NCI-H774 (cell line): Measurements from ENCODE around the gene CACNA1I.

Source experiments
- DNase-seq: peaks from one replicate; lab custom pipeline; 2025; lab: John Stamatoyannopoulos, UW

The CACNA1I gene

DNA sequence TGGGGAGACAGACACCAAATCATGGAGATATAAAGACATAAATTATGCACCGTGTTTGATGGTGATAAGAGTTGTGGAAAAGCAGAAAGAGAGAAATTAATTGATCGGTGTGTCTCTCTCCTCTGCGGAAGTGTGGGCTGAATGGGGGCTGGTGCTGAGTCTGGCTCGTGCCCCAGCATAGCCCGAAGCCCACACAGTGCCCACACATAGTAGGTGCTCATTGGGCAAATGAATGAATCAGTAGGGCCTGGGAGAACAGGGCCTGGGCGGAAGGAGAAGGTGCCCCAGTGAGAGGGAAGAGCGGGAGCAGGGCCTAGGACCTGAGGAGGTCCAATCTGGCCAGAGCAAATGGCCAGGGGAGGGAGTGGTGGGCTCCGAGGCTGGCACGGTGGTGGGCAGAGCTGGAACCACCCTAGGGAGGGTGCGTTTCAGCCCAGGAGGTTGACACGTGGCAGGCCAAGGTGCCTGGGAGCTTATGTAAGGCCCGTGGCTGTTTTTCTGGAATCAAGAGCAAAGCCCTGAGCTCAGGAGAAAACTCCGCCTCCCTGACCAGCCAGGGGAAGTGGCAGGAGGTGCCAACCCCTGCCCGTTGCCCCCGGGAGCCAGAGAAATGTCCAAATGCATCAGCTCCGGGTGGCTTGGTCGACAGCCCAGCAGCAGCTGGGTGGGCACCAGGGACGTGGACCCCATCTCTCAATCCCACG lies 2.1 kb upstream of the CACNA1I start:
- no peak for DNase-seq

DNA sequence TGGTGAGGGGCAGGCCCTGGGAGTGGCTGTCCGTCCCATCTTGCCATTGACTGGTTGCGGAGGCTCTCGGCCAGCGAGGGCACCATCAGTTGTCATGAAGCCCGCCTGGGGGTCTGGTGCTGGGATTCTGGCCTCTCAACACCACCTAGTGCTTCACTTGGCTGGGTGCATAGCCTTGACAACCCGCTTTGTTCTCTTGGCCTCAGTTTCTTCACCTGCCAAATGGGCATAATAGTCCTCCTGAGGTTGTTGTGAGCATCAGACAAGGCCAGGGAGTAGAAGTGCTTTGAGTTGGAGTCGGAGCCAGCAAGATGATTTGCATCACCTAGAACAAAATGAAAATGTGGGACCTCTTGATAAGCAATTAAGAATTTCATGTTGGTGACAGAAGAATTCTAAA lies 1.5 kb upstream of the CACNA1I start:
- no peak for DNase-seq

DNA sequence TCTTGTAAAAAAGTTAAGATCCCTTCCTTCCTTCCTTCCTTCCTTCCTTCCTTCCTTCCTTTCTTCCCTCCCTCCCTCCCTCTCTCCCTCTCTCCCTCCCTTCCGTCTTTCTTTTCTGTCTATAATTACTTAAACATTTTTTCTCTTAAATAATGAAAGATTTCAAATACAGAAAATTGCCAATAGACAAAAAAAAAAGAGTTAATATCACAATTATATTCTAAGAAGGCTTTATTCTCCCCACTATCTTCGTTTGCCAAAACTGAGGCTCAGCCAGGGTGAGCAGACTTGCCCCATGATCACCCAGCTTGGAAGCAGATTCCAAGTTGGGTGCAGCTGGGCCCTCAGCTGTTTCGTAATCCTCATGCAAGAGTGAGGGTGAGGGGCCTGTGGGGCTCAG lies 327 bp upstream of the CACNA1I start:
- DNase-seq = no peak

DNA sequence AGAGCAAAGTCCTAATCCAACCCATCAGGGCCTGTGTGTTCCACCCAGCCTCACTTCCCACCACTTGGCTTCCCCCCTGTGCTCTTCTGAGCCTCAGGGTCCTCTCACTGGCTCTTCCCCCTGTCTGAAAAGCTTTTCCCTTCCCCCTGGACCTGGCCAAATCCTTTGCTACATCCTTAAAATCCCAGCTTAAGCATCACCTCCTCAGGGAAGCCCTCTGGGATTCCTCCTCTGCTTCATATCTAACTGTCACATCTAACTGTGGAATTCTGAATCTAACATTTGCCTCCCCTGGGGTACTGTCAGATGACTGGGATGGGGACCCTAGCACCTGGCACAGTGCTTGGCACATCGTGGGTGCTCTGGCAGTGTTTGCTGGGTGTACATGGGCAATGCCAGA lies 985 bp downstream of the CACNA1I start:
- no peak for DNase-seq

DNA sequence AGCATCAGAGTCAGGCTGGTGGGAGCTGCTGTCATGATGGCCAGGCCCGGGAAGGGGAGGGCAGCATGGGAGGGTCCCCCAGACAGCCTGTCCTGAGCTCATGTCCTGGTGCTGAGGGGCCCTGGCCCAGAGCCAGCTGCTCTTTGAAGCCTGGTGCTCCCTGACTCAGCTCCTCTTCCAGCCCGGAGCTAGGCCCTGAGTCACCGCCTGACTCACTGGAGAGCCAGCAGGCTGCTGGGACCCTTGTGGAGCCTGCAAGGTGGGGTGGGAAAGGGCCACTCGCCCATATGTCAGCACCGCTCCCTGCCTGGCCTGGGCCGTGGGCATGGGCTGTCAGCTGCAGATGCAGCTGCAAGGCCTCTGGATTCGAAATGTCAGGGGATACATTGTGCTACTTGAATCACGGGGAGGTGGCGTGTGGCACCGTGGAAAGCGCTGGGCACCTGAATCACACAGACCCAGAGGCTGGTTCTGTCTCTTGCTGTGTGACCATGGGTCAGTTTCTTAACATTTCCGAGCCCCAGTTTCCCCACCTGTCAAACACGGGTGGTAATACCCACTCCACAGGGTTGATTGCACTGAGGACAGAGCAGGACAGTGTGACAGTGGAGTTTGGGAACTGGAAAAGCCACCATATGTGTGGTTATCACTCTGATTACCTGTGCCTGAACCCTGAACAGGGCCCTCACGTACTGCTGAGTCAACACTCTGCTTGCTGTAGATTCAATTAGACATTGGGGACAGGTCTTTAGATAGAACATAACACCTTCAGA lies 4.4 kb downstream of the CACNA1I start:
- DNase-seq = no peak

DNA sequence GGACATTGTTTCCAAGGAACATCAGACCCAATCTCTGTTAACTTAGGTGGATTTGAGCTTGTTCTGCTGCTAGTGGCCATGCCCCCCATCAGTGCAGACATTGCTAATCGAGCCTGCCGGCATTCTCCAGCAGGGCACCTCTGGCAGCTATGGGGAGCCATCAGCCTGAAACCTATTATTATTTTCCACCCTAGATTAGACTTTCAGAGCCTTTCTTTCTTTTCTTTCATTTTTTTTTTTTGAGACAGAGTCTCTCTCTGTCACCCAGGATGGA lies 4.9 kb downstream of the CACNA1I start:
- DNase-seq = no peak

DNA sequence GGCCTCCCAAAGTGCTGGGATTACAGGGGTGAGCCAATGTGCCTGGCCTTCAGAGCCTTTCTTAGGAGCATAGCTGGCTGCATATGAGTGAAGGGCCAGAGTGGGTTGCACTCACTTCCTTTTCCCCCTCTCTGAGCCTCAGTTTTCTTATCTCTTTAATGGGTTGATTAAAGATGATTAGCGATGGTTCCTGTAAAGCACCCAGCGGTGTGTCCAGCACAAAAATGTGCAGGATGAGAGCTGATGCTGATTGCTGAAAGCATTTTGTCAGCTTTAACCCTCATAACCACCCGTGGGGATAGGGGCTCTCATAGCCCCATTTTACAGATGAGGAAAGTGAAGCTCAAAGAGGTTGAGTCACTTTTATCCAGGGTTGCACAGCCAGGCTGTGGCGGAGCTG lies 5.5 kb downstream of the CACNA1I start:
- no peak for DNase-seq

DNA sequence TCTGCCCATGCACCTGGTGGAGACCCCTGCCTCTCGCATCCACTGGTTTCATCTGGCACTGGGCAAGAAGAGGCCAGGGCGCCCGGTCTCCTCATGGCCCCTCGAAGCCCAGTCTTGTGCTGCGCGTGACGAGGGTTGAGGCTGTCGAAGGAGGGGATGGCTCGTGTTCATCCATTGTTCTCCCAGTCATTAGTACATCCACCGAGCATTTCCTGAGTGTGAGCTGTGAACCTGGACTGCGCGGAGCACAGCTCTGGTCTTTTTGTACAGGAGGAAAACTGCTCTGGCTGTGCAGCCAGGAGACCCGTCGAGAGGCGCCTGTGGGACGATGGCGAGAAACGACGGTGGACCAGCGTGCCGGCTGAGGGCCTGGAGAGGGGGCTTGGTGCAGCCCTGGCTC lies 6.8 kb downstream of the CACNA1I start:
- DNase-seq = no peak

DNA sequence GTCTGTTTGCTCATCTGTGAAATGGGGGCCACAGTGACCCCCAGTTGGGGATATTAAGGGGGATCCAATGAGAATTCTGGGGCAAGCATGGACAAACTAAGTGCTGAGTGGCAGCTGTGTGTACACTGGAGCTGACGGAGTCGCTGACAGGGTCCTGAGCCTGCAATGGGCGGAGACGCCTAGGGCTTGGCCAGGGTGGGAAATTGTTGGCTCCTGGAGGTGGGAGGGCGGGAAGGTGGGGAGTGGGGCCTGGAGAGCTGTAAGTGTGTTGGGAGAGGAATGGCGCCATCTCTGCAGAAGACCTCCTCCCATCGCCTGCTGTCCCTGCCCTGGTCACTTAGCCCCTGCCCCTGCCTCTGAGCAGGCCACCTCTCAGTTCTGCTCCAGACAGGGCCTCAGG lies 7.3 kb downstream of the CACNA1I start:
- no peak for DNase-seq

DNA sequence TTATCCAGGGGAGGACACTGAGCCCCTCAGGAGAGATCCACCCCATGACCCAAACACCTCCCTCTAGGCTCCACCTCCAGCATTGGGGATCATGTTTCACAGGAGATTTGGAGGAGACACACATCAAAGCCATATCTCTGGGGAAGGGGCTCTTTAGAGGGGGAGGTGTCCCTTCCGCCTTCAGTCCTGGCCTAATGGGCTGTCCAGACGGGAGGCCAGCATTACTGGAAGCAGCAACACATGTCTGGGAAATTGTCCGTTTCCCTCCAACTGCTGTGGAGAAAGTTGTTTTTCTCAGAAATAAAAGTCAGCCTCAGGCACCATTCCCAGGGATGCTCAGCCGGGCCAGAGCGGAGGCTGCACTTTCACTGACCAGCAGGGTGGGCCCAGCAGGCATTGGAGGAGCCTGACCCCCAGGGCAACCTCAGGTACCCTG lies 9.5 kb downstream of the CACNA1I start:
- DNase-seq = no peak

DNA sequence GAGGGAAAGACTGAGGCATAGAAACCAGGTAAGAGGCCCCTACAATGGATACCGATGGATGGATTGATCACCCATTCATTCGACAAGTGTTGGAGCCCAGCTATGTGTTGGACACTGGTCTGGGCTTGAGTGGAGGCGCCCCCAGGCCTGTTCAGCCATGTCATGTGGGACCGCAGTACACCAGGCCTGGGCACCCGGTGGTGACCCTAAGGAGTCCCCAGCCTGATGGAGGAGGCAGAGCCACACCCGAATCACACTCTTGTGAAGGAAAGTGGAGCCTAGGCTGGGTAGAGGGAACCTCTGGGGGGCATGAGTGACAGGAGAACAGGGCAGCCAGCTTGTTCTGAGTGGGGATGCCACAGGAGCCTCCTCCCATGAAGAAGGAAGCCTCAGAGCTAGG lies 10.2 kb downstream of the CACNA1I start:
- DNase-seq = no peak

DNA sequence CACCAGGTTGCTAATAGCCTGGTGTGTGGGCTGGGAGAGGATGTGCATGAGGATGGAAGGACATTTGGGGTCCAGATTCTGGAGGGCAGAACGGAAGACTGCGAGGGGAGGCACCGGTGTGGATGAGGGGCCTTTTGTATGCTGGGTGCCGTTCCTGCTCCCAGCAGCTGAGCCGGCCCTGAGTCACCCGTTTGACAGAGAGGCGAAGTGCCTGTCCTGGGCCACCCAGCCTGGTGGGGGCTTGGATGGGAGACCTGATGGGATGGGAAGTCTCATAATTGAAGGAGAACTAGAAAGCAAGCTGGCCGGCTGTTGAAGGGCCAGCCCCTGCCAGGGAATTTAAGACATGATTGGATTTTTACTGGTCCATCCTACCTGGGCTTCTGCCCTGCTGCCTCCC lies 10.8 kb downstream of the CACNA1I start:
- no peak for DNase-seq

DNA sequence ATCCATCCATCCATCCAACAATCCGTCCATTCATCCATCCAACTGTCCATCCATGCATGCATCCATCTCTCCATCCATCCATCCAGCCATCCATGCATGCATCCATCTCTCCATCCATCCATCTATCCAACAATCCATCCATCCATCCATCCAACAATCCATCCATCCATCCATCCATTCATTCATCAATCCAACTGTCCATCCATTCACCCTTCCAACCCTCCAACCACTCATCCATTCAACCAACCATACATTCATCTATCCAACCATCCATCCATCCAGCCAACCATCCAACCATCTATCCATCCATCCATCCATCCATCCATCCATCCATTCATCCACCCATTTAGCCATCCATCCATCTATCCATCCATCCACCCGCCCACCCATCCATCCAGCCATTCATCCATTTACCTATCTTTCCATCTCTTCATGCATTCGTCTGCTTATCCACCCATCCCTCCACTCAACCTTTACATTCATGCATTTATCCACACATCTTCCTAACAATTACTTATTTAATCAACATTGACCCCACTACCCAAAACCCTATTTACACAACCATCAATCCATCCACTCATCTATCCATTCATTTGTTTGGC lies 12.6 kb downstream of the CACNA1I start:
- DNase-seq = no peak

DNA sequence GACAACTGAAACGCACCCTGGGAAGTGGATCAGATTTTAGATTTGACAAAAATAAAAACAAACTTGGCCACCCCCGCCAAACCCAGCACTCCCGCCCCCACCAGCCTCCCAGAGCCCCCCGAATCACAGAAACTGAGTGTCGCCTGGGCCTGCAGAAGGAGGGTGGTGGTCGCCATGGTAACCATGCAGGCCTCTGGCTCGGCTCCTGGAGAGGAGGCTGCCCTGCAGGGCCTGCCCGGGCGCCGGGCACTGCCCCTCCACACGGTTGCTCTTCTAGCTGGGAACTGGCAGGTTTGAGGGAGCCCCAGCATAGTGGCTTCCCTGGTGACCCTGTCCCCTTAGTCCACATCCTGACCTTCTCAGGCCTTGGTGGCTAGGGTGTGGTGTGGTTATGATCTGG lies 19.3 kb downstream of the CACNA1I start:
- DNase-seq = no peak

DNA sequence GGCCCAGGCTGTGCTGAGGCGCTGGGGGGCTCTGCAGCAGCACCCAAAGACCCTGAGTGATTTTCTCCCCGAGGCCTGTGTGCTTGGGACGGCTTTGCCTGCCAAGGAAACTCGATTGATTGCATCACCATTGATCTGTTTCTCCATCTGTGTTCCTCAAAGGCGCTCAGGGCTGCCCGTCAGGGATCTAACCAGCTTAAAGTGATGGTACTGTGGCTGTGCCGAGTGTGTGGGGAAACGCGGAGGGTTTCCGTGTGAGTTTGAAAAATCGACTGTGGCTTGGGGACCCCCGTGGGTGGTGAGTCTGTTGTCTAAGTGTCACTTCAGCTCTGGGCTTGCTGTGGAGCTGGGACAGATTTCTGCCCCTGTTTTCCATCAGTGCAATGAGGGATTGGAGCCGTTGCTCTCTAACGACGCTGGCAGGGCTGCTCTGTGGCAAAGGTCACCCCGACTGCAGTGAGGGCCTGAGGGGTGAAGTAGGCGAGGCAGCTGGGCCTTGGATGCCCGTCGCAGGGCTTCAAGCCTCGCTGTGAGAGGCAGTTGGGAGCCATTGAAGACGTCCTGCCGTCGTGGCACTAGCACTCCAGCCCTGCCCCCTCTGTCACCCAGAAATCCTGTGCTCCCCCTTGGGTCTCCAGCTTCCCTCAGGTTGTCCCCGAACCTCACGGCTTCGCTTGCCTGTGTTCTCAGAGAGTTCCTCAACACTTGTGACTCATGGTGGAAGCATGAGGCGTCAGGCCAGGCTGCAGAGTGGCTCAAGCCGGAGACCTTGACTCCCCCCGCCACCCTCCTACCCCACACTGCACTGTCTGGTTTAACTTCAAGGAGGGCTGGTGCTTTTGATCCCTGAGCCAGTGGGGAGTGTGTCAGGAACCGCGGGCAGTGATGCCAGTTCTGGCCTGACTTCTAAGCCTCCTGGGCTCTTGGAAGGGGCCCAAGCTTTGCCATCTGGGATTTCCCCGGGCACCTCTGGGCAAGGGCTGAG lies 21.8 kb downstream of the CACNA1I start:
- no peak for DNase-seq

DNA sequence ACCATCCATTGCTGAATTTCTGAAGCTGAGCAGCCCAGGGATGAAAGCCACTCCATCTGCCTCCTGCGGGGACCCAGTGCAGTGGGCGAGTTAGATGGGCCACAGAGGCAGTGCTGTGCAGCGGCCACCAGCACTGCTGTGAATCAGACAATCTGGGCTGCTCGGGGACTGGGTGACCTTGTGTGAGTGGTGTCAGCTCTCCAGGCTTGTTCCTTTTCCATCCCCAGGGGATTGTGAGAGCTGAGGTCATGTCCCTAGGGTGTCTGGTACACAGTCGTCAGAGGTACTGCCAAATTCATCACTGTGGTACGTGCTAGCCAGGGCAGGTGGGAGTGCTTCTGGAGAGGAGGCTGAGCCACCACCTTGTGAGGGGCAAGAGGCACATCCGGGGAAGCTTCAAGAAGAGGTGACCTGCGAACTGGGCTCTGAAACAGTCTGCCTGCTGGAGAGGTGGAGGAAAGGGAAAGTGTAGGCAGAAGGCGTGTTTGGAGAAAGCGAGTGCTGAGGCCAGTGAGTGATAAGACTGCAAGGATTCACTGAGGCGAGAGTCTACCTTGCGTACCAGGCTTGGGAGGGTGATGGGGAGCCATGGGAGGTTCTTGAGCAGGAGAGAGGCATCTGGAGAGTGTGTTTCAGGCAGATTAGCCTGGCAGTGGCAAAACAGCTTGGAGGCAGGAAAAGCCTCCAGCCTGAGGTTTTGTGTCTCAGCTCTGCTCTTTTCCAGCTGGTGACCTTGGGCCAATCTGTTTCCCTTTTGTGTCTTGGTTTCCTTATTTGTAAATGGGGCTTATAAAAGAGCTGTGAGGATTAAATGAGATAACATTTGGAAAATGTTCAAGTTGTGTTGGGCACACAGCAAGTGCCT lies 22.7 kb downstream of the CACNA1I start:
- no peak for DNase-seq

DNA sequence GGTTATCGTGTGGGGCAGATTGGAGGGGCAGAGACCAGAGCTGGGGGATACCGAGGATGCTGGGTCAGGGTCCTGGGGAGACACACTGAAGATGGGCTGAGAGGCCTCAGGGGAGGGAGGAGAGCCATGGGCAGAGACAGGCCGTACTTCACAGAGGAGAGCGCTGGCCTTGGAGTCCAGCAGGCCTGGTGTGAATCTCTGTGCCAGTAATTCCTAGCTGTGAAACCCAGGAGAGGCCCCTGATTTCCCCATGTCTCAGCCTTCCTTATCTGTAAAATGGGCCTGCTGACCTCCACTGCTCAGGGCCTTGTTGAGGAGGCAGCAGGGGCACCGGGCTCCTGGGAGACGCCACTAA lies 23.4 kb downstream of the CACNA1I start:
- DNase-seq = no peak

DNA sequence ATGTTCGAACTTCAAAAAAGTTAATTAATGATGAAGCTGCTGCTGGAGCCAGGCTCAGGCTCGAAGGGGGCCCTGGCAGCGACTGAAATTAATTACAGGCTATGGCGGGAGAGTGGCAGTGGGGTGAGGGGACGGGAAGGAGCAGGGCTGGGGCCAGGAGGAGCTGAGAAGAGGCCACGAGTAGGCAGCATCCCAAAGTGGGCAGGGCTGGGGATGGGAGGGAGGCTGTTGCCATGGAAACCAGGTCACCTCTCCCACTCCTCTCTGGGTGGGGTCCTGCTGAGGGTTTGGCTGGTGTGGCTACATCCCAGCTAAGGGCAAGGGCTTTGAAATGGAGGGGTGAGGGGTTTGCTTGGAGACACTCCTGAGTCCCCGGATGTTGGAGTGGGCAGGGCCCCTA lies 23.9 kb downstream of the CACNA1I start:
- DNase-seq = no peak

DNA sequence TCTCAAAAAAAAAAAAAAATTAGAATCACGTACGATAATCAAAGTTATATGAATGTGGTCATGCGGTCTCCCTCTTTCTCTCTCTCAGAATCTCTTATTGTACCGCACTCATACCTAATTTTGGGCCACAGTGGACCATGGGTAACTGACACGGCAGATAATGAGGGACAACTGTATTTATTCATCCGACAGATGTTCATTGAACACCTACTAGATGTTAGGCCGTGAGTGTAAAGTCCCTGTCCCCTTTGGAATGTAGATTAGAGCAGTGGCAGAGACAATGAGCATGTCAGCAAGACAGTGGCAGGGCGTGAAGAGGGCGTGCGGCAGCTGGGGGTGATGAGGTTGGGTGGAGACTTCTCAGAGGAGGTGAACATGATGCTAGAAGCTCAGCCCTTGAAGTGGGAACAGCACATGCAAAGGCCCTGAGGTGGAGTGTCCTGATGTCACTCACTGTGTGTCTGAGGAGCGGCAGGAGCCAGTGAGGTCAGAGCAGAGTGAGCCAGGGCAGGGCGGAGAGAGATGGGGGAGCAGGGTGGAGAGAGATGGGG lies 25.1 kb downstream of the CACNA1I start:
- DNase-seq = no peak

DNA sequence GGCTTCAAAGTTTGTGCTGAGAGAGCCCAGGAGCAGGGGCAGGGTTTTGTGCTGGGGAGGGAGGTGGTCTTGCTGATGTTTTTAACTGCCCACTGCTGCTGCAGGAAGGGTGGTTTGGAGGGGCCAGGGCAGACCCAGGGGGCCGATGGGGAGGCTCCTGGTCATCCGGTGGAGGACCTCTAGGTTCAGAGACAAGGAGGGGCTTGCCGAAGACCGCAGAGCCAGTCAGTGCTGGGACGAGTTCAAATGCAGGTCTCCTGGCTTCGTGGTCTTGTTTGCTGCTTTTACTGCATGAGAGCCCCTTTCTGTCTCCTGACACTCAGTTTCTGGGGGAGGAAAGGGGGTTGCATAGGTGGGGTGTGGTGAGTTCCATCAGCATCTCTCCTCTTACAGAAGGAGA lies 26.0 kb downstream of the CACNA1I start:
- DNase-seq = no peak

DNA sequence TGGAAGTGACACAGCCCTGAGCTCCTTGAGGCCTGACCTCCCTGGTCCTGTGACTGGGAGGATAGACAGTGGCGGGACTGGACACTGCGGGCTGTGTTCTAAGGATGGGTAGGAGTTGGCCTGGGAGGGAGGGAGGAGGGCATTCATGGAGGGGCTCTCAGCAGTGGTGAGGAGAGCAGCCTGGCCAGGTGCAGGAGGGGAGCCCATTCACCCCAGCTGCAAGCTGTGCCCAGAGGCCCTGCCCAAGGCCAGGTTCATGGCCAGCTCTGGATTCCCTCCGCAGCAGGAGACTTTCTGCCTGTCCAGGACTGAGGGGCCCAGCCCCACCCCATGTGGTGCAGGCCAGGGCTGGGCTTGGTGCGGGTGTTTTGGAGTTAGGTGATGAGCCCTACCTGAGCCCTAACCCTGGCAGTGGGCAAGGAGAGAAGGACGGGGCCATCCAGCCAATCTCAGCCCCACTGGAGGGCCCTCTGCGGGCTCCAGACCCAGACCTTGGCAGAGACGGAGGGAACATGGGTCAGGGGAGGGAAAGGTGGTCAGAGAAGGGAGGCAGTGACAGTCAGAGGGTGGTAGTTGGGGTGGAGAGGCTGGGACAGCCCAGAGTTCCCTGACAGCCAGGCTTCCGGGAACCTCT lies 26.8 kb downstream of the CACNA1I start:
- no peak for DNase-seq
